Measurements from ENCODE around the gene MED31.

GRCh38 chr17:6696906-6697305 is 45.5 kb upstream of the MED31 start:
- no peak for TF ChIP-seq POLR2A (IDR thresholded peaks at IDR 0.05; ENCODE audit: low read depth, low read length)
- TF ChIP-seq TAF1 (IDR thresholded peaks at IDR 0.05; ENCODE audit: low read depth, low read length), result no peak
- no peak for TF ChIP-seq SPI1 (IDR thresholded peaks at IDR 0.05; ENCODE audit: low read depth, low read length)
